ENCODE results near the gene ZNF213. TPM values are rescaled to one million over a fixed set of nuclear protein-coding genes. Genes with fewer than 3 reads are reported as not detected.
"Not testable (repeated sequence)": the region's sequence is repeated elsewhere in the genome, so short reads cannot be mapped to it uniquely, and the experiment has no call there.

Gene ZNF213
- total RNA-seq, 4 donors from 2014 or later: 3.9 to 14.3 (median 6.4) TPM

DNA sequence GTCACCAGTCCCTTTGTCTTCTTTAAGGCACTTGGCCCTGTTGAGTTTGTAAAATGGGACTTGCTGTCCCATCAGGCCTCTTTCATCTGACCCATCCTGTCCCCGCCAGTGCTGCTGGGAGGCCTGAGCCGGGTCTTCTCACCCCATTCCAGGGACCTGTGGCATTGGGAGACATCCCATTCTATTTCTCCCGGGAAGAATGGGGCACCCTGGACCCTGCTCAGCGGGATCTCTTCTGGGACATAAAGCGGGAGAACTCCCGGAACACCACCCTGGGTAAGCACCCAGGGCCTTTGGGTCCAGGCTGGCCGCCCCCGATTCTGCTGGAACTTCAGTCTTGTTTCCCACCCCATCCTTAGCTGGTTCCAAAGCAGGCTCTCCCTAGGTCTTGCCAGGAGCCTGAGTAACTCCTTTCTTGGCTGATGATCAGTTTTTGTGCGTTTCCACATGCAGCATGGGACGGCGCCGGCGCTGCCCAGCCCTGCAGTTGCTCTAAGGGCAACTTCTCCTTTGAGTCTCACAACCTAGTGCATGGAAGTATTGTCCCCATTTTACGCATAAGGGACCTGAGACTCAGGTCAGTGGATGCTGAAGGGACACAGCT, 4.1 kb downstream of the ZNF213 start:
- 88 to 89% methylated on average over 4 to 13 of the region's 14 CpGs for WGBS, 2 donors
- DNase-seq: no peak
- Histone ChIP-seq H3K27ac (no peak overlapping the region), H3K4me3 (no peak overlapping the region), H3K36me3 (peaks cover 13 to 62% (median 19%) of the 10 kb centered on the region in 3 donors), H3K4me1 (peaks cover 0 to 20% (median 6%) of the 10 kb centered on the region in 3 donors), H3K27me3 (no peaks in the 10 kb centered on the region), H3K9me3 (no peaks in the 10 kb centered on the region)
- intact Hi-C loops (cut with DNase I): no loop called here
- TF ChIP-seq POLR2A (IDR thresholded peaks at IDR 0.05): no peak
- no peak for TF ChIP-seq CTCF (IDR thresholded peaks at IDR 0.05)

- Histone ChIP-seq H3K36me3 (peaks cover 13 to 62% (median 19%) of the 10 kb centered on the region in 3 donors), H3K4me1 (peaks cover 0 to 17% (median 6%) of the 10 kb centered on the region in 3 donors)
- intact Hi-C loops (cut with DNase I); H3K9me3 ChIP-seq; DNase-seq; H3K27ac ChIP-seq; H3K4me3 ChIP-seq; H3K27me3 ChIP-seq: not testable (repeated sequence)
- 83 to 84% methylated on average over 8 of the region's 9 CpGs for WGBS, 2 donors
Observed at GRCh38 chr16:3139561-3139960, 4.7 kb downstream of the ZNF213 start.

DNA sequence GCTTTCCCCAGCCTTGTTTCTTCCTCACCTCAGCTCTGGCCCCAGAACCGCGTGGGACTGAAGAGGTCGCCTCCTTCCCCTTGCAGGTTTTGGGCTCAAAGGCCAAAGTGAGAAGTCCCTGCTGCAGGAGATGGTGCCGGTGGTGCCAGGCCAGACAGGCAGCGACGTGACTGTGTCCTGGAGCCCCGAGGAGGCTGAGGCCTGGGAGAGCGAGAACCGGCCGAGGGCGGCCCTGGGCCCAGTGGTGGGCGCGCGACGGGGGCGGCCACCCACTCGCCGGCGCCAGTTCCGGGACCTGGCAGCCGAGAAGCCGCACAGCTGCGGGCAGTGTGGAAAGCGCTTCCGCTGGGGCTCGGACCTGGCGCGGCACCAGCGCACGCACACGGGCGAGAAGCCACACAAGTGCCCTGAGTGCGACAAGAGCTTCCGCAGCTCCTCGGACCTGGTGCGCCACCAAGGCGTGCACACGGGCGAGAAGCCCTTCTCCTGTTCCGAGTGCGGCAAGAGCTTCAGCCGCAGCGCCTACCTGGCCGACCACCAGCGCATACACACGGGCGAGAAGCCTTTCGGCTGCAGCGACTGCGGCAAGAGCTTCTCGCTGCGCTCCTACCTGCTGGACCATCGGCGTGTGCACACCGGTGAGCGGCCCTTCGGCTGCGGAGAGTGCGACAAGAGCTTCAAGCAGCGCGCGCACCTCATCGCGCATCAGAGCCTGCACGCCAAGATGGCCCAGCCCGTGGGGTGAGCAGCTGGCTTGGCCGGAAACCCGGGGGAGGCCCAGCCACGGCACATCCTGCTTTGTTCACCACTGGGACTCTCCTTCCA, 6.0 kb downstream of the ZNF213 start:
- intact Hi-C loops (cut with DNase I): no loop called here
- H3K27me3 ChIP-seq: no peaks in the 10 kb centered on the region
- DNase-seq: no peak
- peaks cover 0 to 10% (median 5%) of the 10 kb centered on the region in 3 donors for H3K4me1 ChIP-seq
- peaks cover 13 to 62% (median 19%) of the 10 kb centered on the region in 3 donors for H3K36me3 ChIP-seq
- WGBS, 2 donors: 94 to 100% methylated on average over 14 to 22 of the region's 69 CpGs
- no peak overlapping the region for H3K4me3 ChIP-seq
- H3K27ac ChIP-seq: no peak overlapping the region
- TF ChIP-seq POLR2A (IDR thresholded peaks at IDR 0.05) (no peak), CTCF (IDR thresholded peaks at IDR 0.05) (no peak)
- no peaks in the 10 kb centered on the region for H3K9me3 ChIP-seq

DNA sequence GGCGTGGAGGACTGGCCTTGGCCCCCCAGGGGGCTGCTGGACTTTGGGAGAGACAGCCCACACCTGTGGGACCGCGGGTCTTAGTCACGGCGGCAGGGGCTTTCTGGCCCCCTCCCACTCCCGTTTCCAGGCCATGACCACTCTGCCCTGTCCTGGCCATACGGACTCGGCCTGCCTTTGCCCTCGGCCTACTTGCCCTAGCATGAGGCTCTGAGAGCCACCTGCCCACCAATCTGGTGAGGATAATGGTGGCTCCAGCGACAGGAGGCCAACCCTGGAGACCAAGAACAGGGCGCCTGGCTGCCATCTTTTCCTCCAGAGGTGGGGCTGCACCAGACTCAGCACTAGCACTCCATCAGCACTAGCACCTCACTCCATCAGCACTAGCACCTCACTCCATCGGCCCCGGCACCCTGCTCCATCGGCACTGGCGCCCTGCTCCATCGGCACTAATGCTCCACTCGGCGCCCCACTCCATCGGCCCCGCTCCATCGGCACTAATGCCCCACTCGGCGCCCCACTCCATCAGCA, 7.0 kb downstream of the ZNF213 start:
- TF ChIP-seq CTCF (IDR thresholded peaks at IDR 0.05): no peak
- TF ChIP-seq POLR2A (IDR thresholded peaks at IDR 0.05): no peak
- no peaks in the 10 kb centered on the region for H3K9me3 ChIP-seq
- WGBS, 2 donors: 96 to 98% methylated on average over 12 to 18 of the region's 23 CpGs
- no peak overlapping the region for H3K4me3 ChIP-seq
- no peak for DNase-seq
- intact Hi-C loops (cut with DNase I): no loop called here
- H3K36me3 ChIP-seq: peaks cover 13 to 62% (median 19%) of the 10 kb centered on the region in 3 donors
- H3K27me3 ChIP-seq: no peaks in the 10 kb centered on the region
- H3K27ac ChIP-seq: no peak overlapping the region
- H3K4me1 ChIP-seq: peaks cover 0 to under 1% (median 0%) of the 10 kb centered on the region in 3 donors

DNA sequence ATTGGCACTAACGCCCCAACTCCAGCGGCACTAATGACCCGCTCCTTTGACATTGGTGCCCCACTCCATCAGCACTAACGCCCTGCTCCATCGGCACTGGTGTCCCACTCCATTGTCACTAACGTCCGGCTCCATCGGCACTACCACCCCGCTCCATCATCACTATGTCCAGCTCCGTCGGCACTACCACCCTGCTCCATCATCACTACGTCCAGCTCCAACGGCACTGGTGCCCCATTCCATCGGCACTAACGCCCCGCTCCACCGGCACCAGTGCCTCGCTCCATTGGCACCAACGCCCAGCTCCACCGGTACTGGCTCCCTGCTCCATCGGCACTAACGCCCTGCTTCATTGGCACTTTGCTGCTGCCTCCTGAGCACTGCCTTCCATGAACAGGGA, 7.5 kb downstream of the ZNF213 start:
- no peak for TF ChIP-seq CTCF (IDR thresholded peaks at IDR 0.05)
- no peak for TF ChIP-seq POLR2A (IDR thresholded peaks at IDR 0.05)
- Histone ChIP-seq H3K4me3 (no peak overlapping the region), H3K4me1 (no peaks in the 10 kb centered on the region), H3K27me3 (no peaks in the 10 kb centered on the region), H3K27ac (no peak overlapping the region), H3K9me3 (no peaks in the 10 kb centered on the region), H3K36me3 (peaks cover 13 to 59% (median 18%) of the 10 kb centered on the region in 3 donors)
- no peak for DNase-seq
- intact Hi-C loops (cut with DNase I): no loop called here
- WGBS, 2 donors: 94 to 97% methylated on average over 14 to 20 of the region's 22 CpGs

Data from esophagus squamous epithelium (tissue), 5 donors.